Effector memory CD4-positive, alpha-beta T cell (primary cell): ENCODE measurements around the gene CRKL.
A peak's percentile ranks its signal among the peaks of the same experiment; 100 is the strongest.

ENCODE experiments used
- DNase-seq, 3 donors: peaks; one replicate each; pipeline ENCODE4 v3.0.0-alpha.2; 2020
- H3K27ac ChIP-seq: 2 replicates; pipeline ENCODE4 v1.7.0; 2013; ENCODE audit warnings: mild to moderate bottlenecking, low read length, moderate library complexity; ENCODE audit not compliant: insufficient read depth, poor library complexity, severe bottlenecking
- H3K27me3 ChIP-seq: replicated peaks from 2 replicates; pipeline ENCODE4 v1.7.0; 2013; ENCODE audit warnings: mild to moderate bottlenecking, low read length; ENCODE audit not compliant: insufficient read depth, control insufficient read depth, poor library complexity, severe bottlenecking
- H3K36me3 ChIP-seq: 2 replicates; pipeline ENCODE4 v1.7.0; 2013; ENCODE audit warnings: mild to moderate bottlenecking, low read length, moderate library complexity; ENCODE audit not compliant: control insufficient read depth, insufficient read depth
- H3K4me1 ChIP-seq: 2 replicates; pipeline ENCODE4 v1.7.0; 2013; ENCODE audit warnings: low read length, mild to moderate bottlenecking; ENCODE audit not compliant: control insufficient read depth, insufficient read depth, poor library complexity, severe bottlenecking
- H3K4me3 ChIP-seq: 2 replicates; pipeline ENCODE4 v1.7.0; 2013; ENCODE audit warnings: low read length, low read depth, mild to moderate bottlenecking; ENCODE audit not compliant: insufficient read depth, poor library complexity, severe bottlenecking
- H3K9me3 ChIP-seq: 2 replicates; pipeline ENCODE4 v1.7.0; 2013; ENCODE audit warnings: mild to moderate bottlenecking, low read length, moderate library complexity; ENCODE audit not compliant: control insufficient read depth

The CRKL gene

DNA sequence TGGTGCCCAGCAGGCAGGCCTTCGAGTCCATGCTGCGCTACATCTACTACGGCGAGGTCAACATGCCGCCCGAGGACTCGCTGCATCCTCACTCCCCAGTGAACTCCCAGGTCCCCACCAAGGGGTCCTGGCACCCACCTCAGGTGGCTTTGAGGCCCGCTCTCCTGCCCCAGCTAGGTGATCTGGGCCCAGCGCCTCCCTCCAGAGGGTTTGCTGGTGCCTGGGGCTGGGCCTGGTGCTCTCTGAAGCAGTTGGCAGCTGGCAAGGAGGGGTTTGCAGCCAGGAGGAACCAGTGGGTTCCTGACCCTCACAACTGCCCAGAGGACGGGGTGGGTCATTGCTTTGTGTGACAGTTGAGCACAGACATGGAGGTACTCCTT, 78.8 kb downstream of the CRKL start:
- Histone ChIP-seq H3K4me3 (no peak overlapping the region), H3K27ac (no peak overlapping the region), H3K36me3 (peaks cover 45% of the 10 kb centered on the region), H3K4me1 (peaks cover 17% of the 10 kb centered on the region), H3K9me3 (no peaks in the 10 kb centered on the region), H3K27me3 (no peaks in the 10 kb centered on the region)
- DNase-seq, result no peak

DNA sequence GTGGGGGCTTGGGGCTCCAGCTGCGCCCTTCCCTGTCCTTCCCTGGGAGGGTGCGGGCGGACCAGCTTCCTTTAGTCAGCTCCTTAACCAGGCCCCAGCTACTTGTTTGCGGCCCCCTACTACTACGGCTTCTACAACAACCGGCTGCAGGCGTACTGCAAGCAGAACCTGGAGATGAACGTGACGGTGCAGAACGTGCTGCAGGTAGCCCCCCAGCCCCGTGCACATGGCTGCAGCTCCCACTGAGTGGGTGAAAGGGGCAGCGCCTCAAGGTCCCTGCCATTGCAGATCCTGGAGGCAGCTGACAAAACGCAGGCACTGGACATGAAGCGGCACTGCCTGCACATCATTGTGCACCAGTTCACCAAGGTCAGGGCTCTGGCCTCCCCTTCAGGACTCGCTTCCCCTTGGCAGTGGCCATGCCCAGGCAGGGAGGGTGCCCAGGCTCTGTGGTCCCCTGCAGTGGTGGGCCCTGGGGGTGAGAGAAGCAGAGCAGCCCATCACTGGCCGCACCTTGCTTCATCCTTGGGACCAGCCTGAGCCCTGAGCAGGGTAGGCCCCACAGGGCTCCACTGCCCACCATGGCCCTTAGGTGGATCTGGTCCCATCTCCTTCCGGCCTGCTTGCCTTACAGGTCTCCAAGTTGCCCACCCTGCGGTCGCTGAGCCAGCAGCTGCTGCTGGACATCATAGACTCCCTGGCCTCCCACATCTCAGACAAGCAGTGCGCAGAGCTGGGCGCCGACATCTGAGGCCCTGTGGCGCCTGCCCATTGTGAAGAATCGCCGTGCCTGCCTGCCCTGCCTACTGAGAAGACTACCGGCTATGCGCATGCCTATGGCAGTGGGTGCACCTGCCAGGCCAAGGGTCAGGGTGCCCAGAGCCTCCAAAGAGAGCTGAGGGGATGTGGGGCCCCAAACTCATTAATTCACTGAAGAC, 79.7 kb downstream of the CRKL start:
- no peak for DNase-seq
- peaks cover 41% of the 10 kb centered on the region for H3K36me3 ChIP-seq
- no peak overlapping the region for H3K27ac ChIP-seq
- H3K4me3 ChIP-seq, result no peak overlapping the region
- H3K27me3 ChIP-seq, result no peaks in the 10 kb centered on the region
- no peaks in the 10 kb centered on the region for H3K9me3 ChIP-seq
- peaks cover 18% of the 10 kb centered on the region for H3K4me1 ChIP-seq

DNA sequence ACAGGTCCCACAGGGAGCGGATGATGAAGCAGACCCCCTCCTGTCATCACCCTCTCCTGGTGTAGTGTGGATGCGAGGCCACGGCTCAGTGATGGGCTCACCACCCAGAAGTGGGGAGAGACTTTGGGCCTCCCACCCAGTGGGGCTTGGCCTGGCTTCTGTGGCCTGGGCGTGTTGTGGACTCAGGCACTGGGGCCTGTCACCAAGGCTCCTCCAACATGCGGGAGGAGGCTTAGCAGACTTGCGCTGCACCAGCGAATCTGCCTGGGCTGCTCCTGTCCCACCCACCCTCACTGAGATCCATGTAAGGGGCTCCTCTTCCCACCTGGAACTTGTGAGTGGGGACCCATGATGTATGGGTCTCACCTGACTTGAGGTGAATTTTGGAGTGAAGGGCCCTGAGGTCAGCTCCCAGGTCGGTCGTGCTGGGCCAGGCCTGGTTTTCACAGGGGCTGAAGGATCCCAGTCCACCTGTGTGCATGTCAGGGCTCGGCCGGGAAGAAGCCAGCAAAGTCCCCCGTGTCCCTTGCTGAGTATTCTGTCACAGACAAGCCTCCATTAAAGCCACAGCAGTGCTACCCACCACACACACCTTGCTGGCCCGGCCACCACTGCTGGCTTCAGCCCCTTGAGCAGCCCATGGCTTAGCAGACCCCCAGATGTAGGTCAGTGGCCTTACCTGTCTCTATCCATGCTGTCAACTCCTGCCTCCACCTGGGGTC, 80.5 kb downstream of the CRKL start:
- no peak for DNase-seq
- H3K4me3 ChIP-seq, result no peak overlapping the region
- H3K27ac ChIP-seq, result no peak overlapping the region
- no peaks in the 10 kb centered on the region for H3K9me3 ChIP-seq
- H3K27me3 ChIP-seq, result no peaks in the 10 kb centered on the region
- peaks cover 33% of the 10 kb centered on the region for H3K36me3 ChIP-seq
- H3K4me1 ChIP-seq, result peaks cover 18% of the 10 kb centered on the region

DNA sequence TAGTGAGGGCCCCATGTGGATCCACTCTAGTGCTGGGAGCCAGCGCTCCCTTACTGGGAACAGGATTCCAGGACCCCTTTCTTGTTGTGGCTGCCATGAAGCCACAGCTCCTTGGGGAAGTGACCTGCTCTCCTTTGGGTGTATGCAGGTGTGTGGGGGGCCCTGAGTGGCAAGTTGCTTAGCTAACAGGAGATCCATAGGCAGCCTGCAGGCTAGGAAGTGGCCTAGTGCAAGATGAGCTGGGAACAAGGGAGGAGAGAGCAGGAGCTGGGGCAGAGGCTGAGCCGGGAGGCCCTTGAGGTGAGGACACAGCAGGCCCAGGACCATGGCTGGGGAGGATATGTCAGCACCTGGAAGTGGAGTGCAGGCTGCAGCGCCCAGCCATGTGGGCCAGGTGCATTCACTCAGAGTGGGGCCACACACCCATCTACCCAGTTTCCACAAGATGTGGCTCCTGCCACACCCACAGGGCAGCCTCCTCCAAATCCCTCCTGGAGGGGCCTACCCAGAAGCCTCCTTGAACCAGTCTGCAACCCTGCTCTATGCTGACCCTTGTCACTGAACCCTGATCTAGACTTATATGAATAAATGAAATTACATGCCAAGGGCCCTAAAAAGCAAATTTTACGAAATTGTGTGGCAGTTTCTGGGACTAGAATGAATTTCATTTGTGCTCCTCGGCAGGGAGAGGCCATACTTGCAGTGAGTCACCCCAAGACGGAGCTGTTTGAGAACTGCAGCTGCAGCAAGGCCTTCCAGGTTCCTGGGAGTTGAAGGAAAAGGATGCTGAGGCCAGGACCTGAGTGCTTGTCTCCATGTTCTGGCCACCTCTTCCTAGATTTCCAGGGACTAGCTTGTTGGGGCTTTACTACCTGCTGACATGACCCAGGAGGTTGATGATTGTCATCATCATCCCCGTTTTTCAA, 81.5 kb downstream of the CRKL start:
- Histone ChIP-seq H3K4me3 (no peak overlapping the region), H3K9me3 (no peaks in the 10 kb centered on the region), H3K4me1 (peaks cover 18% of the 10 kb centered on the region), H3K27me3 (no peaks in the 10 kb centered on the region), H3K27ac (no peak overlapping the region), H3K36me3 (peaks cover 28% of the 10 kb centered on the region)
- no peak for DNase-seq

- Histone ChIP-seq H3K4me1 (peaks cover 18% of the 10 kb centered on the region), H3K9me3 (no peaks in the 10 kb centered on the region), H3K4me3 (no peak overlapping the region), H3K27ac (no peak overlapping the region), H3K27me3 (no peaks in the 10 kb centered on the region), H3K36me3 (peaks cover 28% of the 10 kb centered on the region)
- DNase-seq, result no peak
These were observed 82.4 kb downstream of the CRKL start for GRCh38 chr22:20999350-21000206.

DNA sequence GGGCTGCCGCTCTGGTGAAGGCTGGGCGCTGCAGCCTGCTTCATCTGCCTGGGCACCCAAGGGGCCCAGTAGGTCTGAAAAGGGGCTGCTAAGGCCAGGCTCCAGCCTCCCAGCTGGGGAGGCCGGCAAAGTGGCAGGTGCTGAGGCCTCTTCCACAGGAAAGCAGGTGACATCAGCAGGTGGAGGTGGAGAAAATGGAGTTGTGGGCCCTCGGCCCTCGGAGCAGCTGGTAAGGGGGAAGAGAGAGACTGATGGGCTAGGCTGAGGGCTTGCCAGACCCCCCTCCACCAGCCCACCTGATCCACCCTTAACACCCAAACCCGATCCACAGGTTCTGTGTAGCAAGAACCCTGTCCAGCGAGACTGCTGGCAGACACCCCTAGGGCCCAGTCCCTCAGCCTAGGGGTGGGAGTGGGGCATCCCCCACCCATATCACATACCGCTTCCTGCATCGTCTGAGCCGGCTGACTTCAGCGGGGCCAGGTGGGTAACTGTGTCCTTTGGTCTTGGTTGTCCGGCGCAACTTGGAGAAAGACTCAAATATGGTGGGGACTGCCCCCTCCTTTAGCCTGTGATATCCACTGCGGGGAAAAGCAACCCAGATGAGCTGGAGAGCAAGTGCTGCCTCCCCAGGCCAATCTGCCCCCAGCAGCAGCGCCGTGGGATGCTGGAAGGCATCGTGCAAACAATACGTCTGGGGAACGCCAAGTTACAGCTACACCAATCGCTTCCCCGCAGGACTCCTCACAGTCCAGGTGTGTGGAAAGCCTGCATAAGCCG, 83.2 kb downstream of the CRKL start:
- H3K27ac ChIP-seq, result peak overlapping the region; percentile 98
- no peaks in the 10 kb centered on the region for H3K9me3 ChIP-seq
- DNase-seq, result no peak
- H3K4me1 ChIP-seq, result peaks cover 18% of the 10 kb centered on the region
- no peaks in the 10 kb centered on the region for H3K27me3 ChIP-seq
- peaks cover 28% of the 10 kb centered on the region for H3K36me3 ChIP-seq
- peak overlapping the region; percentile 88 for H3K4me3 ChIP-seq

DNA sequence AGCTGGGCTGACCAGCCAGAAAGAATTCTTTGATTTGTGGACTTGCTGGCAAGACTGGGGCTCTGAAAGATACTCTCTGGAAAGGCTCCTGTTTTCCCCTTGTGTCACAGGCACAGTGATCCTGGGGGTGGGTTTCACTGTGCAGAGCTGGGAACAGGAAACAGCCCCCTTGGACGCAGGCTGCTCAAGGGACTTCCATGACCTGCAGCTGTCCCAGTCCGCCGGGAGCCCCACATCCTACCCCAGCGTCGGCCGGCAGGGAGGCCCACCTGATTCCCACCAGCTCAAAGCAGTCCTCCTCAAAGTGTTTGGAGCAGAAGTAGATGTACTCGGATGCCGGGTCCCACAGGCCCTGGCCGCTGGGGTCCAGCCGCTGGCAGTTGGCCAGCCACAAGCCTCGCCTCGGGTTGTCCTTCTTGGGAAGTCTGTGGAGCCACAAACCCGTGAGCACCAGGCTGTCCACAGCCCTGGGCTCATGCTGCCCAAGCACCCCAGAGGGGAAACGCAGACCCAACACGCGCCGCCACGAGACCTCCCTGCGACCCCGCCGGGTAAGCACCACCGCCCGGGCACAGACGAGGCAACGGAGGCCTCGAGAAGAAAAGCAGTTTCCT, 83.9 kb downstream of the CRKL start:
- no peaks in the 10 kb centered on the region for H3K9me3 ChIP-seq
- H3K27me3 ChIP-seq, result no peaks in the 10 kb centered on the region
- DNase-seq, result no peak
- peaks cover 18% of the 10 kb centered on the region for H3K4me1 ChIP-seq
- peak overlapping the region; percentile 88 for H3K4me3 ChIP-seq
- peaks cover 28% of the 10 kb centered on the region for H3K36me3 ChIP-seq
- H3K27ac ChIP-seq, result peak overlapping the region; percentile 98

GRCh38 chr22:21001601-21002325, 84.6 kb downstream of the CRKL start, which contains the start of gene THAP7:
Gene THAP7, minus strand, starts transcription at chr22:21002118. Its CDS starts 207 bp downstream, at chr22:21001911.
- Histone ChIP-seq H3K36me3 (peaks cover 28% of the 10 kb centered on the region), H3K27me3 (no peaks in the 10 kb centered on the region), H3K9me3 (no peaks in the 10 kb centered on the region), H3K4me3 (peak within 1 kb of the TSS; percentile 88), H3K4me1 (peaks cover 18% of the 10 kb centered on the region), H3K27ac (peak within 1 kb of the TSS; percentile 98)
- peak; percentile 92 to 94 (median 92) for DNase-seq
